CD14-positive monocyte (primary cell): ENCODE measurements around the gene STX8. TPM values are rescaled to one million over a fixed set of nuclear protein-coding genes. Genes with fewer than 3 reads are reported as not detected.

Source experiments
- DNase-seq, 3 donors: peaks; one replicate each; pipeline ENCODE4 v3.0.0-alpha.2; 2011 to 2022
- H2AFZ ChIP-seq: 2 replicates; pipeline ENCODE4 v1.6.0; 2012; ENCODE audit warnings: mild to moderate bottlenecking, low read depth, low read length, inconsistent platforms; ENCODE audit not compliant: insufficient read depth, poor library complexity, severe bottlenecking
- H3K27ac ChIP-seq, 2 donors: 1 replicate in 1 of 2; 2 replicates in 1 of 2; pipeline ENCODE4 v1.5.1; 2012 to 2013; ENCODE audit warnings: low read length in 2 of 2, control low read depth in 1 of 2, inconsistent platforms in 1 of 2, low read depth in 1 of 2, mild to moderate bottlenecking in 1 of 2
- H3K27me3 ChIP-seq, 2 donors: one replicate each; pipeline versions ENCODE4 v1.6.0 to v1.6.1; 2011 to 2013; ENCODE audit warnings: low read length in 2 of 2; ENCODE audit not compliant: control insufficient read depth in 2 of 2, insufficient read depth in 2 of 2
- H3K36me3 ChIP-seq, 2 donors: replicated peaks in 1 of 2; 1 replicate in 1 of 2; 2 replicates in 1 of 2; pipeline versions ENCODE4 v1.5.1 to v1.6.1; 2012 to 2013; ENCODE audit warnings: low read length in 2 of 2, control low read depth in 1 of 2, inconsistent platforms in 1 of 2, mild to moderate bottlenecking in 1 of 2; ENCODE audit not compliant: insufficient read depth in 2 of 2, control insufficient read depth in 1 of 2
- H3K4me1 ChIP-seq, 2 donors: 1 replicate in 1 of 2; 2 replicates in 1 of 2; pipeline versions ENCODE4 v1.5.1 to v1.6.1; 2012 to 2013; ENCODE audit warnings: low read length in 2 of 2, control low read depth in 1 of 2, inconsistent platforms in 1 of 2, mild to moderate bottlenecking in 1 of 2, moderate library complexity in 1 of 2; ENCODE audit not compliant: insufficient read depth in 2 of 2, control insufficient read depth in 1 of 2
- H3K4me2 ChIP-seq: replicated peaks from 2 replicates; pipeline ENCODE3; 2012; ENCODE audit warnings: low read length, moderate library complexity, mild to moderate bottlenecking; ENCODE audit not compliant: poor library complexity, severe bottlenecking; ENCODE audit errors: extremely low read depth
- H3K4me3 ChIP-seq, 3 experiments: fragments of 200-600 bp in 1 of 3; sonication (generic) in 1 of 3; replicated peaks in 1 of 3; 1 replicate in 2 of 3; 2 replicates in 1 of 3; pipeline ENCODE4 v1.5.1; 2011 to 2013; ENCODE audit warnings: low read length in 3 of 3, mild to moderate bottlenecking in 3 of 3, control low read depth in 2 of 3, low read depth in 2 of 3, inconsistent platforms in 1 of 3, moderate library complexity in 1 of 3
- H3K79me2 ChIP-seq: 2 replicates; pipeline ENCODE4 v1.6.0; 2012; ENCODE audit warnings: mild to moderate bottlenecking, control low read depth, inconsistent platforms, low read length, moderate library complexity; ENCODE audit not compliant: insufficient read depth
- H3K9ac ChIP-seq: 2 replicates; pipeline ENCODE4 v1.6.0; 2017; ENCODE audit warnings: low read length, mild to moderate bottlenecking; ENCODE audit not compliant: insufficient read depth, poor library complexity, severe bottlenecking
- H3K9me3 ChIP-seq, 2 donors: replicated peaks in 1 of 2; 1 replicate in 1 of 2; 2 replicates in 1 of 2; pipeline versions ENCODE4 v1.5.1 to v1.6.1; 2012 to 2013; ENCODE audit warnings: low read length in 2 of 2, control low read depth in 1 of 2; ENCODE audit not compliant: control insufficient read depth in 1 of 2, insufficient read depth in 1 of 2
- H4K20me1 ChIP-seq: 2 replicates; pipeline ENCODE4 v1.6.0; 2012; ENCODE audit warnings: mild to moderate bottlenecking, low read length, control low read depth, moderate library complexity; ENCODE audit not compliant: insufficient read depth
- H3K27ac Mint-ChIP-seq, 7 donors: one replicate each; pipeline ENCODE4 v1.8.0; 2020; ENCODE audit warnings: mild to moderate bottlenecking in 7 of 7, mixed read lengths in 7 of 7, moderate library complexity in 6 of 7, inconsistent platforms in 2 of 7
- H3K27me3 Mint-ChIP-seq, 3 donors: one replicate each; pipeline ENCODE4 v1.8.0; 2021 to 2022; ENCODE audit warnings: low read depth in 3 of 3, mild to moderate bottlenecking in 3 of 3, mixed read lengths in 3 of 3, moderate library complexity in 3 of 3, inconsistent platforms in 1 of 3
- H3K36me3 Mint-ChIP-seq, 2 donors: one replicate each; pipeline ENCODE4 v1.8.0; 2020; ENCODE audit warnings: mixed read lengths in 2 of 2, inconsistent platforms in 1 of 2, mild to moderate bottlenecking in 1 of 2
- H3K4me1 Mint-ChIP-seq: one replicate; pipeline ENCODE4 v1.8.0; 2020; ENCODE audit warnings: mild to moderate bottlenecking, mixed read lengths
- H3K4me3 Mint-ChIP-seq, 2 donors: one replicate each; pipeline ENCODE4 v1.8.0; 2020; ENCODE audit warnings: mild to moderate bottlenecking in 2 of 2, mixed read lengths in 2 of 2, moderate library complexity in 1 of 2
- H3K9me3 Mint-ChIP-seq, 7 donors: one replicate each; pipeline ENCODE4 v1.8.0; 2020 to 2022; ENCODE audit warnings: mixed read lengths in 7 of 7, mild to moderate bottlenecking in 6 of 7, moderate library complexity in 6 of 7, inconsistent platforms in 2 of 7
- CTCF ChIP-seq: fragments of 200-600 bp; IDR thresholded peaks from one replicate; pipeline ENCODE4 v1.8.0; 2022; ENCODE audit warnings: antibody characterized with exemption, mild to moderate bottlenecking
- WGBS: methylation state at CpG from one replicate; pipeline ENCODE4 v1.1.5; 2013; ENCODE audit warnings: missing lambda C conversion rate; ENCODE audit not compliant: insufficient coverage; 5-methylcytosine and 5-hydroxymethylcytosine counted together
- intact Hi-C, 2 donors: fragments of 100-400 bp; cut with micrococcal nuclease; formaldehyde crosslinking; loops; one replicate each; pipeline versions ENCODE4 v1.15.0 to v1.15.1; 2023
- polyA plus RNA-seq, 3 donors: library from polyadenylated mRNA; depleted of rRNA in 1 of 3; unstranded in 2 of 3; stranded (reverse) in 1 of 3; fragments of 300-500 nt in 2 of 3; fragments of >200 nt in 1 of 3; fragmentation: Illumina TruSeq in 2 of 3; gene quantifications; 1 replicate in 2 of 3; 2 replicates in 1 of 3; pipeline ENCODE4 v1.2.3, GENCODE V29; 2012 to 2021

STX8 gene
- polyA plus RNA-seq, 3 donors, result 44.4 to 170 (median 142) TPM

GRCh38 chr17:9279893-9280292 is 295.7 kb downstream of the STX8 start:
- H3K27ac Mint-ChIP-seq, result no peak overlapping the region
- peaks cover 6% of the 10 kb centered on the region in 2 donors for H3K36me3 Mint-ChIP-seq

GRCh38 chr17:9274973-9275372 is 300.6 kb downstream of the STX8 start:
- no peak overlapping the region for H3K27ac Mint-ChIP-seq

More at GRCh38 chr17:9279893-9280292, 295.7 kb downstream of the STX8 start:
- H3K27me3 ChIP-seq, result no peaks in the 10 kb centered on the region
- 94% methylated on average over 7 of the region's 8 CpGs for WGBS
- H3K4me3 ChIP-seq, result no peak overlapping the region
- H3K4me1 Mint-ChIP-seq, result peaks cover 4% of the 10 kb centered on the region
- H3K79me2 ChIP-seq, result no peaks in the 10 kb centered on the region
- H3K4me3 Mint-ChIP-seq, result no peak overlapping the region
- H3K9me3 Mint-ChIP-seq, result peaks cover 0 to 3% (median 1%) of the 10 kb centered on the region in 7 donors
- no peak for TF ChIP-seq CTCF
- H2AFZ ChIP-seq, result no peak overlapping the region
- DNase-seq, result no peak
- H3K27me3 Mint-ChIP-seq, result no peaks in the 10 kb centered on the region
- H3K9me3 ChIP-seq, result no peaks in the 10 kb centered on the region
- intact Hi-C loops, result no loop called here
- no peak overlapping the region for H3K4me2 ChIP-seq
- no peak overlapping the region for H3K9ac ChIP-seq
- H3K36me3 ChIP-seq, result no peaks in the 10 kb centered on the region
- H3K27ac ChIP-seq, result no peak overlapping the region
- no peaks in the 10 kb centered on the region for H3K4me1 ChIP-seq
- H4K20me1 ChIP-seq, result no peaks in the 10 kb centered on the region

More at GRCh38 chr17:9274973-9275372, 300.6 kb downstream of the STX8 start:
- Mint-ChIP-seq H3K9me3 (peaks cover 0 to 3% (median 1%) of the 10 kb centered on the region in 7 donors), H3K27me3 (no peaks in the 10 kb centered on the region), H3K4me1 (peaks cover 4% of the 10 kb centered on the region), H3K4me3 (no peak overlapping the region), H3K36me3 (peaks cover 2 to 6% of the 10 kb centered on the region in 2 donors)
- no peak for TF ChIP-seq CTCF
- Histone ChIP-seq H3K4me3 (no peak overlapping the region), H4K20me1 (no peaks in the 10 kb centered on the region), H3K9me3 (no peaks in the 10 kb centered on the region), H3K4me2 (no peak overlapping the region), H3K79me2 (no peaks in the 10 kb centered on the region), H3K4me1 (no peaks in the 10 kb centered on the region), H3K27ac (no peak overlapping the region), H3K9ac (no peak overlapping the region), H3K36me3 (no peaks in the 10 kb centered on the region), H3K27me3 (no peaks in the 10 kb centered on the region), H2AFZ (no peak overlapping the region)
- DNase-seq, result no peak
- intact Hi-C loops, result no loop called here
- 67% methylated on average over 7 of the region's 9 CpGs for WGBS
